ENCODE data around the gene GAPDH.
"Not testable (repeated sequence)": the region's sequence is repeated elsewhere in the genome, so short reads cannot be mapped to it uniquely, and the experiment has no call there.

Gene GAPDH

GRCh38 chr12:6547987-6548386 is 13.7 kb downstream of the GAPDH start:
- DNase-seq, result no peak

GRCh38 chr12:6548556-6548955 is 14.2 kb downstream of the GAPDH start:
- no peak for DNase-seq

- no peak for DNase-seq
Observed at GRCh38 chr12:6548966-6549683, 14.8 kb downstream of the GAPDH start.

GRCh38 chr12:6549684-6550151 is 15.4 kb downstream of the GAPDH start:
- no peak for DNase-seq

GRCh38 chr12:6550294-6551062 is 16.2 kb downstream of the GAPDH start:
- no peak for DNase-seq

- no peak for DNase-seq
Observed at GRCh38 chr12:6551063-6551461, 16.7 kb downstream of the GAPDH start.

GRCh38 chr12:6551496-6552139 is 17.3 kb downstream of the GAPDH start:
- no peak for DNase-seq

GRCh38 chr12:6552140-6552551 is 17.8 kb downstream of the GAPDH start:
- no peak for DNase-seq

- no peak for DNase-seq
Observed at GRCh38 chr12:6553051-6553868, 18.9 kb downstream of the GAPDH start.

GRCh38 chr12:6554168-6555017 is 20.1 kb downstream of the GAPDH start:
- peak; percentile 78 for DNase-seq

- no peak for DNase-seq
Observed at GRCh38 chr12:6555018-6555691, 20.8 kb downstream of the GAPDH start.

GRCh38 chr12:6556496-6556817 is 22.1 kb downstream of the GAPDH start:
- not testable (repeated sequence) for DNase-seq

GRCh38 chr12:6556857-6557256 is 22.5 kb downstream of the GAPDH start:
- DNase-seq, result no peak

- peak; percentile 78 for DNase-seq
Observed at GRCh38 chr12:6558014-6558760, 23.9 kb downstream of the GAPDH start.

GRCh38 chr12:6559500-6559899 is 25.2 kb downstream of the GAPDH start:
- DNase-seq, result no peak

- DNase-seq, result no peak
Observed at GRCh38 chr12:6560501-6561205, 26.3 kb downstream of the GAPDH start.

GRCh38 chr12:6562881-6563280 is 28.6 kb downstream of the GAPDH start:
- DNase-seq, result no peak

- peak; percentile 70 for DNase-seq
Observed at GRCh38 chr12:6563448-6564050, 29.2 kb downstream of the GAPDH start.

- no peak for DNase-seq
Observed at GRCh38 chr12:6567112-6567670, 32.9 kb downstream of the GAPDH start.

Data from CD4-positive, alpha-beta T cell treated with Interleukin-17A for 1 hour (primary cell).